B cell (primary cell): ENCODE measurements around the gene TTC28.

ENCODE experiments used
- CTCF ChIP-seq: fragments of 200-600 bp; IDR thresholded peaks from one replicate; pipeline ENCODE4 v1.8.0; 2022; ENCODE audit warnings: antibody characterized with exemption, mild to moderate bottlenecking
- EZH2 ChIP-seq: IDR thresholded peaks from 2 replicates; pipeline ENCODE4 v1.6.1; 2012; ENCODE audit warnings: borderline replicate concordance, low read depth, mild to moderate bottlenecking, moderate library complexity, low read length; ENCODE audit not compliant: insufficient read depth, poor library complexity, severe bottlenecking

DNA sequence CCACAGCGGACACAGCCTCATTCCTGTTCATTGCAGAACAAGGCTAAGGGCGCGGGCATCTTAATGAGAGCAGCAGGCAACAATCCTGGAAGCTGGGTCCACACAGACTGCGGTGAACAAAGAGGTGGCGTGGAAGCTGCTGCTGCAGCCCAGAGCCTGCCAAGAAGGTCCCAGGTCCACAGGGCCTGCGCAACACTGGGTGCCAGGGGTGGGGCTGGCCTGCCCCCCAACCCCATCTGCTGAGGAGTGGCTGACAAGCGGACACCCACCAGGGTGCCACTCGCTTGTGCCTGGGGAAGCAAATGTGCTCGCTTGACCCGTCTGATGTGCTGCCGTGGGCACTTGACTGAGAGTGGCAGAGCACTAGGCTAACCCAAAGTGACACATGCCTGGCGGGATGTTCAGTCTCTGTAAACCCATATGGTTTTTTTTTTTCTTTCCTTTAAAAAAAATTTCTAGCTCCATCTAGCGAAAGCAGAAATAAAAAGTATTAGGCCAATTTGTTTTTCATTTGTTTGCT lies 677.4 kb downstream of the TTC28 start:
- TF ChIP-seq CTCF (no peak), EZH2 (no peak)
